Esophagus muscularis mucosa (tissue), 4 donors: ENCODE data around the gene MUC4. TPM values are rescaled to one million over a fixed set of nuclear protein-coding genes. Genes with fewer than 3 reads are reported as not detected.

ENCODE experiments used
- DNase-seq: peaks from one replicate; pipeline ENCODE4 v3.0.0-alpha.2; 2017; ENCODE audit errors: extremely low spot score
- H3K27ac ChIP-seq, 4 donors: fragments of 200-600 bp; sonication (generic); replicated peaks in 1 of 4; 1 replicate in 3 of 4; 2 replicates in 1 of 4; pipeline ENCODE4 v1.5.1; 2016 to 2019; ENCODE audit warnings: mild to moderate bottlenecking in 1 of 4
- H3K27me3 ChIP-seq, 4 donors: fragments of 200-600 bp; sonication (generic); one replicate each; pipeline versions ENCODE4 v1.5.1 to v1.6.0; 2016 to 2019
- H3K36me3 ChIP-seq, 4 donors: fragments of 200-600 bp; sonication (generic); one replicate each; pipeline ENCODE4 v1.5.1; 2016 to 2019
- H3K4me1 ChIP-seq, 4 donors: fragments of 200-600 bp; sonication (generic); one replicate each; pipeline ENCODE4 v1.5.1; 2016 to 2019
- H3K4me3 ChIP-seq, 4 donors: fragments of 200-600 bp; sonication (generic); 1 replicate in 2 of 4; 2 replicates in 2 of 4; pipeline ENCODE4 v1.5.1; 2016 to 2019; ENCODE audit warnings: mild to moderate bottlenecking in 4 of 4, moderate library complexity in 1 of 4
- H3K9me3 ChIP-seq, 4 donors: fragments of 200-600 bp; sonication (generic); 1 replicate in 3 of 4; 2 replicates in 1 of 4; pipeline ENCODE4 v1.5.1; 2016 to 2019
- EP300 ChIP-seq: sonication (generic); formaldehyde crosslinking; IDR thresholded peaks from one replicate; pipeline ENCODE4 v1.6.1; 2017; ENCODE audit warnings: antibody characterized with exemption
- POLR2A ChIP-seq: fragments of 450-650 bp; IDR thresholded peaks from one replicate; pipeline ENCODE4 v1.6.1; 2017; ENCODE audit warnings: antibody characterized with exemption, moderate library complexity, mild to moderate bottlenecking, low read depth
- POLR2AphosphoS5 ChIP-seq, 2 donors: sonication (generic); formaldehyde crosslinking; IDR thresholded peaks; one replicate each; pipeline ENCODE4 v1.6.1; 2017; ENCODE audit warnings: antibody characterized with exemption in 2 of 2
- WGBS: methylation state at CpG from one replicate; pipeline ENCODE4 v1.1.5; 2018; 5-methylcytosine and 5-hydroxymethylcytosine counted together
- intact Hi-C: fragments of 100-400 bp; cut with DNase I; formaldehyde crosslinking; loops from one replicate; pipeline ENCODE4 v1.15.1; 2023
- total RNA-seq, 4 donors: library from RNA; depleted of rRNA; stranded (reverse); fragments of >200 nt; gene quantifications; one replicate each; pipeline versions ENCODE4 v1.1.0 to v1.2.1, GENCODE V29; 2016
- TF ChIP-seq, protein P1 (sequence below), 3 experiments: fragments of 200-600 bp in 2 of 3; fragments of 450-650 bp in 1 of 3; sonication (generic) in 2 of 3; IDR thresholded peaks; one replicate each; pipeline ENCODE4 v1.5.1; 2017 to 2019; ENCODE audit warnings: antibody characterized with exemption in 3 of 3, mild to moderate bottlenecking in 2 of 3, moderate library complexity in 1 of 3

Gene MUC4
- total RNA-seq, 4 donors from 2014 or later: 0.19 to 0.63 (median 0.42) TPM; not detected in 1

DNA sequence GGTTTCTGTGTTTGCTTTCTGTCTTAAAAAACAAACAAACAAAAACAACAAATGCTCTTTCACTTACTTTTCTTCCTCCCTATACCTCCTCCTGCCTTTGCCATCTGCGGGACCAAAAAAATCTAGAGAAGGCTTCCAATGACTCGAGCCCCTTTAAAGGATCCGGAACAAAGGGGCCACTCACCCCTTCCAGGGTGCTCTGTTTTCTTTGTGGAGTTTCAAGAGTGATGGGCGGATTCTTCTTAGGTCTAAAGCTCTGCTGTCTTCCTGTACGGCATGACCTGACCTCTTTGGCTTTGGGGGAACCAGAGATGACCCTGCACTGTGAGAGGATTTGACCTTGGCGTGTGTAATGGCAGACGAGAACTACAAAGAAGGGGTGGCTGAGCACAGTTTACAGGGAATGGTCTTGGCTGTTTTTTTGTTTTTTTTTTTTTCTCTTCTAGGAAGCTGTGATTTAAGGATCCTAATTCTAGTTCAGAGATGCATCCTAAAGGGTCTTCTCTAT is 93.2 kb downstream of the MUC4 start:
- 64% methylated on average over 7 of the region's 7 CpGs for WGBS
- H3K36me3 ChIP-seq: peaks cover 6 to 23% (median 19%) of the 10 kb centered on the region in 4 donors
- no peak overlapping the region for H3K27ac ChIP-seq
- TF ChIP-seq EP300 (no peak), POLR2A (no peak)
- TF ChIP-seq, protein P1, sequence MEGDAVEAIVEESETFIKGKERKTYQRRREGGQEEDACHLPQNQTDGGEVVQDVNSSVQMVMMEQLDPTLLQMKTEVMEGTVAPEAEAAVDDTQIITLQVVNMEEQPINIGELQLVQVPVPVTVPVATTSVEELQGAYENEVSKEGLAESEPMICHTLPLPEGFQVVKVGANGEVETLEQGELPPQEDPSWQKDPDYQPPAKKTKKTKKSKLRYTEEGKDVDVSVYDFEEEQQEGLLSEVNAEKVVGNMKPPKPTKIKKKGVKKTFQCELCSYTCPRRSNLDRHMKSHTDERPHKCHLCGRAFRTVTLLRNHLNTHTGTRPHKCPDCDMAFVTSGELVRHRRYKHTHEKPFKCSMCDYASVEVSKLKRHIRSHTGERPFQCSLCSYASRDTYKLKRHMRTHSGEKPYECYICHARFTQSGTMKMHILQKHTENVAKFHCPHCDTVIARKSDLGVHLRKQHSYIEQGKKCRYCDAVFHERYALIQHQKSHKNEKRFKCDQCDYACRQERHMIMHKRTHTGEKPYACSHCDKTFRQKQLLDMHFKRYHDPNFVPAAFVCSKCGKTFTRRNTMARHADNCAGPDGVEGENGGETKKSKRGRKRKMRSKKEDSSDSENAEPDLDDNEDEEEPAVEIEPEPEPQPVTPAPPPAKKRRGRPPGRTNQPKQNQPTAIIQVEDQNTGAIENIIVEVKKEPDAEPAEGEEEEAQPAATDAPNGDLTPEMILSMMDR (IDR thresholded peaks at IDR 0.05): no peak
- no peaks in the 10 kb centered on the region for H3K9me3 ChIP-seq
- no peak for DNase-seq
- intact Hi-C loops: no loop called here
- H3K4me1 ChIP-seq: no peaks in the 10 kb centered on the region
- no peak overlapping the region for H3K4me3 ChIP-seq
- H3K27me3 ChIP-seq: no peaks in the 10 kb centered on the region

DNA sequence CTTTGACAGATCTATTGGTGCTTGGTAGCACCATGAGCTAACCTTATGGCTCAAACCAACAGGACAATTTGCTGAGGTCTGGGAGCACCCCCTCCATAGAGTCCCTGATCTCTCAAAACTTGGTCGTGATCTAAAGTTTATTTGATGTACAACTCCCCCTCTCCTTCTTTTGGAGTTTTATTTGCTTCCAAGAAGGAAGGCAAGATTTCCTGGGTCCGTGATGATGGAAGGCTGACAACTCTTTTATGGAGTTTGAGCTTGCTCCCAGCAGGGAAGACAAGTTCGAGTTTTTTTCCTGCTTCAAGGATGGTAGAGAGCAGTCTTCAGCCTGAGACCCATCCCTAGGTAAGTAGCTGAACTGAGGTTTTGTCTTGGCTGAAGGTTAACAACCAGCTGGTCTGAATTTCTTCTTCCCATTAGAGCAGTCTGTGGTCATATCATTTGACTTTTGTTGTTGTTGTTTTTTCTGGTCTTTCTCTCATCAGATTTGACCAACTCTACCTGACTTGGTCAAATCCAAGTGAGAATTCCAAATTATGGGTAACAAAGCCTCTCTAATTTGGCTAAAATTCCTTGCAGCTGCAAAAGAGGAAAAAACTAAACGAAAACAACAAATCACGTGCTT is 93.8 kb downstream of the MUC4 start:
- H3K27ac ChIP-seq: no peak overlapping the region
- H3K27me3 ChIP-seq: no peaks in the 10 kb centered on the region
- no peak for DNase-seq
- H3K9me3 ChIP-seq: no peaks in the 10 kb centered on the region
- no peak overlapping the region for H3K4me3 ChIP-seq
- no peak for TF ChIP-seq POLR2AphosphoS5 (IDR thresholded peaks at IDR 0.05)
- TF ChIP-seq, protein P1 (IDR thresholded peaks at IDR 0.05): no peak
- TF ChIP-seq POLR2A: no peak
- WGBS: 55% methylated on average over 5 of the region's 5 CpGs
- no peaks in the 10 kb centered on the region for H3K4me1 ChIP-seq
- intact Hi-C loops: no loop called here
- H3K36me3 ChIP-seq: peaks cover 6 to 23% (median 19%) of the 10 kb centered on the region in 4 donors

DNA sequence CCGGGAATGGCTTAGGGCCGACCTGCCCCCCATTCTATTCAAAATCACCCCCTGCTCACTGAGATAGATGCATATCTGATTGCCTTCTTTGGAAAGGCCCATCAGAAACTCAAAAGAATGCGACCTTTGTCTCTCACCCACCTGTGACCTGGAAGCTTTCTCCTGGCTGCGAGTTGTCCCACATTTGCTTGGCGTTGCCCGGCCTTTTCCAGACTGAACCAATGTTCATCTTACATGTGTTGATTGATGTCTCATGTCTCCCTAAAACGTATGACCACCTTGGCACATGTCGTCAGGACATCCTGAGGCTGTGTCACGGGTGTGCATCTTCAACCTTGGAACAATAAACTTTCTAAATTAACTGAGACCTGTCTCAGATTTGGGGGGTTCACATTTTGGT is 94.3 kb downstream of the MUC4 start:
- no peaks in the 10 kb centered on the region for H3K27me3 ChIP-seq
- intact Hi-C loops: no loop called here
- WGBS: 71% methylated on average over 9 of the region's 9 CpGs
- no peak for TF ChIP-seq EP300
- TF ChIP-seq, protein P1 (IDR thresholded peaks at IDR 0.05): no peak
- no peak for TF ChIP-seq POLR2AphosphoS5 (IDR thresholded peaks at IDR 0.05)
- no peak for TF ChIP-seq POLR2A
- peaks cover 6 to 23% (median 20%) of the 10 kb centered on the region in 4 donors for H3K36me3 ChIP-seq
- H3K4me3 ChIP-seq: no peak overlapping the region
- no peaks in the 10 kb centered on the region for H3K9me3 ChIP-seq
- H3K4me1 ChIP-seq: no peaks in the 10 kb centered on the region
- no peak overlapping the region for H3K27ac ChIP-seq
- DNase-seq: no peak

DNA sequence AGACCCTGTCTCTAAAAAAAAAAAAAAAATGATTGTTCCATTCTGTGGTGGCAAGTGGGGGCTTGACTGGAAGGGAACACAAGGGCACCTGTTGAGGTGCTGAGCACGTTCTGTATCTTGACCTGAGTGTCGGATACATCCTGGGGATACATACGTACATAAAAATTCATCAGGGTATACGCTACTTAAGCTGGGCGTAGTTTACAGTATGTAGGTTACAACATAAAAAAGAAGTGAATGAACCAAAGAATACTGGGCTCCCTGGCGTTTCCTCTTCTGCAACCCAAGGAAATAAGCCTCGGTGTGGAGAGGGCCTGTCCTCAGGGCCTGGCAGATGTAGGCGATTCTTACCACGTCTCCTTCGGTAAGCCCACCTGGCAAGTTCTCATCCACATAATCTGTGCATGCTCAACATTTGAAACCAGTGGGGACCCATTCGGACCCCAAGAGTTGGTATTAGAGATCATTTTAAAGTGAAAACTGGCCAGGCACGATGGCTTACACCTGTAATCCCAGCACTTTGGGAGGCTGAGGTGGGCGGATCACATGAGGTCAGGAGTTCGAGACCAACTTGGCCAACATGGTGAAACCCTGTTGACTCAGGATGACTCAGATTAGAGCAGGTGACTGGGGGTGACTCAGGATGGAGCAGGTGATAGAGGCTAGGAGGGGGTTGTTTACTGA is 96.0 kb downstream of the MUC4 start:
- H3K9me3 ChIP-seq: no peaks in the 10 kb centered on the region
- intact Hi-C loops: no loop called here
- peaks cover 15 to 36% (median 33%) of the 10 kb centered on the region in 4 donors for H3K36me3 ChIP-seq
- no peak for DNase-seq
- WGBS: 86% methylated on average over 14 of the region's 14 CpGs
- H3K4me1 ChIP-seq: no peaks in the 10 kb centered on the region
- TF ChIP-seq, protein P1 (IDR thresholded peaks at IDR 0.05): no peak
- TF ChIP-seq EP300 (no peak), POLR2AphosphoS5 (IDR thresholded peaks at IDR 0.05) (no peak), POLR2A (no peak)
- no peaks in the 10 kb centered on the region for H3K27me3 ChIP-seq
- H3K4me3 ChIP-seq: no peak overlapping the region
- no peak overlapping the region for H3K27ac ChIP-seq
